Hepatic stellate cell (primary cell): ENCODE data around the gene TACC2.

Experiments used
- DNase-seq: peaks from one replicate; pipeline ENCODE4 v3.0.0; 2011; ENCODE audit warnings: low spot score

The TACC2 gene

DNA sequence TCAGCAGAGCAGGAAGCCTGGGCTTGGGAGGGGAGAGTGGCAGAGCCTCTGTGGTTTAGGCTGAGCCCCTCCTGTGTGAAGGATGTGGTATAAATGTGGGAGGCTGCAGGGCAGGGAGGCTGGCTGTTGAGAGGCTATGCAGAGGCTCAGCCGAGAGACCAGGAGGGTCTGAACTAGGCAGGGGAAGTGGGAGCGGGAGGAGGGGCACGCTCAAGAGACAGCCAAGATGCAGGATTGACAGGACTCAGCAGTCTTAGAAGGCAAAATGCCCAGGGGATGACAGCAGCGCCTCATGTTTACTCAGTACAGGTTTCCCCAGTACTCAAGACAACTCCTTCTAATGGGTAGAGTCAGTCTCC, 306.5 kb downstream of the TACC2 start:
- no peak for DNase-seq

GRCh38 chr10:122296363-122297120, 307.6 kb downstream of the TACC2 start:
- no peak for DNase-seq

DNA sequence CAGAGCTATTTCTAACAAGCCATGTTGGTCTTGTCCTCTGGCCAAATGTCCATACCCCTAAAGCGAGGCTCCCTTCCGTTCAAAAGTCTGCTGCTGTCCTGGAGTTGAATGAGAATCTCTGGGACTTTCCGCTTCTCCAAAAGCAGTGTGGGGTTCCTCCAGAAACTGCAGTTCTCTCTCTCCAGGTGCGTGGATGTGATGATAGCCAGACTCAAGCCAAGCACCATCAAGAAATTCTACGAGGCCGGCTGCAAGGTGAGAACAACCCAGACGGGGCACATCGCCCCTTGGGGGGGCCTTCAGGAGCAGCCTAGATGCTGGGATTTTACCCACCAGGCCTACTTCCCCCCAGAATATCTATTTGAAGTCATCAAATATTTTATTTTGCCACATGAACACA, 308.6 kb downstream of the TACC2 start:
- no peak for DNase-seq

DNA sequence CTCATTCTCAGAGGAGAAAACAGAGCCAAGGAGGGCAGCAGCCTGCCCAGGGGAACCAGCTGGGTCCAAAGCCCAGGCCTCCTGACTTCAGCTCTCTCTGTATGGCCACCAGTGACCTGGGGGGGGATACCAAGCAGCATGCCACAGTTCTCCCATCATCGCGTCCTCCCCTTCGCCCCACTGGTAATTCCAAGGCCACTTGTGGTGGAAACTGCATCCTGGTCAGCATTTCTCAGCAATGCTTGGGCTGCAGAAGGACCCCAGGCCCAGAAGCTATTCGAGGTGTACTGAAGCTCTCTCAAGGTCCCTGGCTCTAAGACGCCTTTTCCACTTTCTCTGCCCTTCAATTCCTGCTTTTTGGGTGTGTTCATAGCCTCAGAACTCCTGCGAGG, 309.2 kb downstream of the TACC2 start:
- DNase-seq: no peak

- peak; percentile 84 for DNase-seq
Measured at GRCh38 chr10:122298598-122299301, 309.8 kb downstream of the TACC2 start.

DNA sequence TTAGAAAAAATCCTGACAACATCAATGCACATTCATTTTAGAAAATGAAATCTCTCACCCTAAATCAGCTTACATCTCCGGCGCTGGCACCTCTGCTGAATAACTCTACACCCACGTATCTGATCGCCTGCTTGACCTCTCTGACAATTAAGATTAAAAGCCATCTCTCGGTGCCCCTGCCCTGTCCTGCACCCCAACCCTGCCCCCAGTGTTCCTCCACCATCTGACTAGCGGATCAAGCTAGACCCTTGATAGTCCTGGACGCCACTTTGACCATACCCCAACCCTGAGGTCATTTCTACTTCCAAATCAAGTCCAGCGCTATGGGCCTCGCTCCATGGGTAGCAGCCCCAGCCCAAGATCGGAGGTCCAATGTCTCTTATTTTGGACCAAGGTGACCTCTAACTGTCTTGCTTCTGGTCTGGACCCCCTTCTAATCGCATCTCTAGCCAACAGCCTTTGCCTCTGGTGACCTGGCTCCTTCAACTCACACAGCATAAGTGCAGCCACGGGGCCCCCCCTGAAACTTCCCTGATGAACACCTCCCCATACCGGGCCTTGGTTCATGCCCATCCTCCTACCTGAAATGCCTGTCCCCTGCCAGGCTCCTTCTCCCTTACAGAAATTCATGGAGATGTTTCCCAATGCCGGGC, 310.6 kb downstream of the TACC2 start:
- no peak for DNase-seq

DNA sequence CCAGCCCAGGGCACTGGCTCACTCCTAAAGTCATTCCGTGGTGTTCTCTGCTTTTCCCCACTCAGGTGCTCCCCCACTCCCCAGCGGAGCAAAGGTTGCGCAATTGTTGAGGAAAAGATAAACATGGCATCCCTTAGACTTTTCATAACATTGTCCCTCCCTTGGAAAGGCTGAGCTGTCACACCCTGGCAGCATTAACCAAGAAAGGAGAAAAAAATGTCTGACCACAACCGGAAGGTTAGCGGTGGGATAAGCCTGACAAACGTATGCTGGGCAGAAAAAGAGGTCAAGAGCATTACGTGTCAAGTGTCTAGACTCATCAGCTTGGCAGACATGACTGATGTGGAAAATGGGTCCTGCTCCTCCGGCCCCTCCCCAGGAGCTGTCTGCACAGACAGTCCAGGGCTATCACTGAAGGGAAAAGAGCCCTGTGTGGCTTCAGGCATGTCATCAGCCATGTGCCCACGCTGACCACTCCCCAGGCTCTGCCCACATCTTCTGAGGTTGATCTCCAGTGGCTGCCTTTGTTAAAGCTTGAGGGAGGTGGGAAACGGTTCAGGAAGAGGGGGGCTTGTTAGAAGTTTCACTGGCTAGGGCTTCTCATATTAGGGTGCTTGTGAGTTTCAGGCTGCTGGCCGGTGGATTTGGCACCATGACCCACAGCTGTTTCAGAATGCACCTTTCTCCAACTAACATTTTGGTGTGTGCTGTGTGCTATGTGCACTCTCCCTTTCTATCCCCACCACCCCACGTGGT, 312.3 kb downstream of the TACC2 start:
- no peak for DNase-seq

DNA sequence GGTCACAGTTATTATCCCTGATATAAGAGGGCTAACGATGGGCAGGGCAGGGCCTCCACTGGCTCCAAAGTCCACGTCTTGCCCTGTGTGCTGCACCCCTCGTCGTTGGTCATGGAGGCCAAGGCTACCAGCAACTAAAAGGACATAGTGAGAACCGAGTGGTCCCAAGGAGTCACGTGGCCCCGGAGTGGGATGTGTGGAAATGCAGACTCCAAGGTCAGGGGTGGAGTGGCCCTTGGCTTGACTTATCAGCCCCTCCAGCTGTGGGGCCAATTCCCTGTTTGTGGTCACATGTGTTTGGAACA, 312.8 kb downstream of the TACC2 start:
- DNase-seq: no peak

DNA sequence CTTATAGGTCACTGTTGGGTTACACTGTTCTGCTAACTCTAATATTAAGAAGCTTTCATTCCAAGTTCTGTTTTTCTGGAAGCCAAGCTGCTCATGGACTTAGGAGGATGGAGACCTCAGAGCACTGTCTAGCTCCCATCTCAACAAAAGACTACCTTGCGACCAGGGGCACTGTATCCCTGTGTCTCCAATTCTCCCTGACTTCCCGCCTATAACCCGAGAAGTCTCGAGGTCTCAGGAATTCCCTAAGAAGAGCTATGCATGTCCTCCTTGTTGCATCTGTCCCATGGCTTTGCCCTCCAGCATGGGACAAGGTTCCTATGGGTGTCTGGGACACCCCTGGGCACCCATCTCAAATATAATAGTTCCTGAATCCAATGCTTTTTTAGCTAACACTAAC, 313.4 kb downstream of the TACC2 start:
- no peak for DNase-seq

- no peak for DNase-seq
Measured at GRCh38 chr10:122303271-122304053, 314.5 kb downstream of the TACC2 start.
